Measurements from ENCODE around the gene CSH1. TPM values are rescaled to one million over a fixed set of nuclear protein-coding genes. Genes with fewer than 3 reads are reported as not detected.
"Not testable (repeated sequence)": the region's sequence is repeated elsewhere in the genome, so short reads cannot be mapped to it uniquely, and the experiment has no call there.

Gene CSH1
- total RNA-seq, 2 donors from 2014 or later: 9.9 to 11.3 TPM

DNA sequence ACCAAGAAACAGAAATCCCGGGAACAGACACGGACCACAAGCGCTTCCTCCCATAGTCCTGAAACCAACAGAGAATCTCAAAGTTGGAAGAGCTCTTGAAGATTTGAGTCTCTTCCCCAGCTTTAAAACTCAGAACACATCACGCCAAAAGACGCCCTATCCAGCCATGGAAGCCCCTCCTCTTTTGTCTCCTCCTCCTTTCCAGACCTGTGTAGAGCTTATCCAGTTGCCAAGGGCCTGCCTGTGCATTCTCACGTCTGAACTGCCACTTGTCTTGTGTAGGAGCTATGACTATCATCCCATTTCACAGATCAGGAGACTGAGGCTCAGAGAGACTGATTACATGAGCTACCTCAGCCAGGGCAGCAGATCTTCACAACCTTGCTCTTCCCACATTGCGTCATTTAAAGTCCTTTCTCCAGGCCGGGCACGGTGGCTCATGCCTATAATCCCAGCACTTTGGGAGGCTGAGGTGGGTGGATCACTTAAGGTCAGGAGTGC is 13.7 kb downstream of the CSH1 start:
- H3K36me3 Mint-ChIP-seq (ENCODE audit: low read depth); DNase-seq; H3K4me3 Mint-ChIP-seq; H3K4me1 Mint-ChIP-seq; H3K9me3 ChIP-seq (ENCODE audit: control insufficient read depth, low read length, poor library complexity, severe bottlenecking); ATAC-seq; H3K27ac Mint-ChIP-seq: not testable (repeated sequence)
- peaks cover 11% of the 10 kb centered on the region for H3K27me3 Mint-ChIP-seq

DNA sequence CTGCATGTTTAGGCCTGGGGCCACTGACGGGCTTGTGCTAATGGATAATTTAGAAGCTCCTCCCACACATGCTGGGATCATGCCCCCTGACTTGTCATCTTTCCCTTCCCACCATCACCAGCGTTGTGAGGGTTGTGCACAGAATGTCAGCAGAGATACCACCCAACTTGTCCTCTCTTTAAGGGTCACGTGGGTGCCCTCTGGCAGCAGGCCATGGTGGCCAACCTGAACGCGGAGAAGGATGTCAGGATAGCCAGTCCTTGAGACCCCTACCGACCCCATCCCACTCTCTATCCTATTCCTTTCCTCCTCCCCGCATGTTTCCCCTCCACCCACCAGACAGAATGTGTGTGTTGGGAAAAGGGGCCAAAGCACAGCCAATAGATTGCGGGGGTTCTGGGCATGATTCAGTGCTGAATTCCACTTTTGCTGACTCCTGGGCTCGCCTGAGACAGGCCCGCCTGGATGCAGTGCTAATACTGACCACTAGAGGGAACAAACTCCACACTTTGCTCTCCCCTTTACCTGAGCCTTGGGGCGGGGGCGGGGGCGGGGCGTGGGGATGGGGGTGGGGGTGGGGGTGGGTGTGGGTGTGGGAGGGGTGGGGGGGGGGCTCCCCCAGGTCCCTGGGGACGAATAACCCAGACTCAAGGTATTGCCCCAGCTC is 14.3 kb downstream of the CSH1 start, which contains the start of gene GH2:
GH2 (minus strand) TSS at position 10 of the 667 bp plus-strand sequence. CDS start 143 bp downstream, outside the sequence.
- no peak within 1 kb of the TSS for H3K27ac Mint-ChIP-seq
- peak; percentile 21 to 60 (median 41) for DNase-seq
- peaks cover 3% of the 10 kb centered on the region for H3K4me1 Mint-ChIP-seq
- H3K4me3 Mint-ChIP-seq: no peak within 1 kb of the TSS
- H3K36me3 Mint-ChIP-seq (ENCODE audit: low read depth): no peaks in the 10 kb centered on the region
- H3K9me3 ChIP-seq (ENCODE audit: control insufficient read depth, low read length, poor library complexity, severe bottlenecking): no peaks in the 10 kb centered on the region
- ATAC-seq: peak; percentile 95
- peaks cover 9% of the 10 kb centered on the region for H3K27me3 Mint-ChIP-seq

DNA sequence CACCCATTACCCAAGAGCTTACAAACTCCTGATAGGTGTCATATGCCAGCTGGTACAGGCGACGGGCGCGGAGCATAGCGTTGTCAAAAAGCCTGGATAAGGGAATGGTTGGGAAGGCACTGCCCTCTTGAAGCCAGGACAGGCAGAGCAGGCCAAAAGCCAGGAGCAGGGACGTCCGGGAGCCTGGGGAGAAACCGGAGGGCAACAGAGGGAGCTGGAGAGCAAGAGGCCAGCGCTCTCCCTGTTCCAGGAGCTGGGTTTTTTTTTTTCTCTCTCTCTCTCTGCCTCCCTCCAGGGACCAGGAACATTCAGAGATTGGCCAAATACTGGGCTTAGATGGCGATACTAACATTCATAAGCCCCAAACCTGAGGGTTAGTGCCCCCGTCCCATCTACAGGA is 15.0 kb downstream of the CSH1 start:
- not testable (repeated sequence) for H3K9me3 ChIP-seq (ENCODE audit: control insufficient read depth, low read length, poor library complexity, severe bottlenecking); H3K27me3 Mint-ChIP-seq; H3K4me1 Mint-ChIP-seq; DNase-seq; H3K4me3 Mint-ChIP-seq; H3K27ac Mint-ChIP-seq; ATAC-seq; H3K36me3 Mint-ChIP-seq (ENCODE audit: low read depth)

DNA sequence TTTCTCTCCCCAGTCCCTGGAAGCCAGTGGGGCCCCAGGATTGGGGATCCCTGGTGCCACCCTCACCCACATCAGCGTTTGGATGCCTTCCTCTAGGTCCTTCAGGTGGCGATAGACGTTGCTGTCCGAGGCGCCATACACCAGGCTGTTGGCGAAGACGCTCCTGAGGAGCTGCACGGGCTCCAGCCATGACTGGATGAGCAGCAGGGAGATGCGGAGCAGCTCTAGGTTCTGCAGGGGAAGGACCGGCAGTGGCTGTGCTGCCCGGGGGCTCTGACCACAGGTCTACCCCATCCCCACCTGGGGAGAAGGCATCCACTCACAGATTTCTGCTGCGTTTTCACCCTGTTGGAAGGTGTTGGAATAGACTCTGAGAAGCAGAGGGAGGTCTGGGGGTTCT is 15.7 kb downstream of the CSH1 start:
- peaks cover 3% of the 10 kb centered on the region for H3K4me1 Mint-ChIP-seq
- peaks cover 5% of the 10 kb centered on the region for H3K27me3 Mint-ChIP-seq
- no peaks in the 10 kb centered on the region for H3K9me3 ChIP-seq (ENCODE audit: control insufficient read depth, low read length, poor library complexity, severe bottlenecking)
- H3K36me3 Mint-ChIP-seq (ENCODE audit: low read depth): no peaks in the 10 kb centered on the region
- H3K4me3 Mint-ChIP-seq: no peak overlapping the region
- no peak for DNase-seq
- no peak for ATAC-seq
- H3K27ac Mint-ChIP-seq: no peak overlapping the region

DNA sequence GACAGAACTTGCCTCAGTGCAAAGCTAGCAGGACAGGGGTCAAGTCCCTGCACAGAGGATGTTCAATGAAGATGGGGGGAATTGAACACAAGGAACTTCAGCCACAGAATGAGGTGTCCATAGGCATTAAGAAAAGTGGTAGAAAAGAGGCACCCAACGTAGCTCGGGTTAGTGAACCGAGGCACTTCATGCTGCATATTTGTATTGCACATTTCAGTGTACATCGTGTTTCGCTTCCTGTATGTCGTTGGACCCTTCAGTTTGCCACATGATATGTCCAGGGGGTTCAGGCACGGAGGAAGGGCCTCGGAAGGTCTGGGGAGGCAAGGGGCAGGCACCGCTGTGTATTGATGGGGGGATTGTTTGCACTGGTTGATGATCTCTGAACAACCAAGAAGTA is 18.0 kb downstream of the CSH1 start:
- not testable (repeated sequence) for DNase-seq; ATAC-seq; H3K27ac Mint-ChIP-seq; H3K27me3 Mint-ChIP-seq; H3K36me3 Mint-ChIP-seq (ENCODE audit: low read depth); H3K4me3 Mint-ChIP-seq; H3K9me3 ChIP-seq (ENCODE audit: control insufficient read depth, low read length, poor library complexity, severe bottlenecking); H3K4me1 Mint-ChIP-seq

DNA sequence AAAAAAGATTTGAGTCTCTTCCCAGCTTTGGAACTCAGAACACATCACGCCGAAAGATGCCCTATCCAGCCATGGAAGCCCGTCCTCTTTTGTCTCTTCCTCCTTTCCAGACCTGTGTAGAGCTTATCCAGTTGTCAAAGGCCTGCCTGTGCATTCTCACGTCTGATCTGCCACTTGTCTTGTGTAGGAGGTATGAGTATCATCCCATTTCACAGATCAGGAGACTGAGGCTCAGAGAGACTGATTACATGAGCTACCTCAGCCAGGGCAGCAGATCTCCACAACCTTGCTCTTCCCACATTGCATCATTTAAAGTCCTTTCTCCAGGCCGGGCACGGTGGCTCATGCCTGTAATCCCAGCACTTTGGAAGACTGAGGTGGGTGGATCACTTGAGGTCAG is 21.7 kb downstream of the CSH1 start:
- not testable (repeated sequence) for H3K27ac Mint-ChIP-seq; H3K27me3 Mint-ChIP-seq; DNase-seq; H3K4me3 Mint-ChIP-seq; ATAC-seq; H3K9me3 ChIP-seq (ENCODE audit: control insufficient read depth, low read length, poor library complexity, severe bottlenecking); H3K4me1 Mint-ChIP-seq; H3K36me3 Mint-ChIP-seq (ENCODE audit: low read depth)

DNA sequence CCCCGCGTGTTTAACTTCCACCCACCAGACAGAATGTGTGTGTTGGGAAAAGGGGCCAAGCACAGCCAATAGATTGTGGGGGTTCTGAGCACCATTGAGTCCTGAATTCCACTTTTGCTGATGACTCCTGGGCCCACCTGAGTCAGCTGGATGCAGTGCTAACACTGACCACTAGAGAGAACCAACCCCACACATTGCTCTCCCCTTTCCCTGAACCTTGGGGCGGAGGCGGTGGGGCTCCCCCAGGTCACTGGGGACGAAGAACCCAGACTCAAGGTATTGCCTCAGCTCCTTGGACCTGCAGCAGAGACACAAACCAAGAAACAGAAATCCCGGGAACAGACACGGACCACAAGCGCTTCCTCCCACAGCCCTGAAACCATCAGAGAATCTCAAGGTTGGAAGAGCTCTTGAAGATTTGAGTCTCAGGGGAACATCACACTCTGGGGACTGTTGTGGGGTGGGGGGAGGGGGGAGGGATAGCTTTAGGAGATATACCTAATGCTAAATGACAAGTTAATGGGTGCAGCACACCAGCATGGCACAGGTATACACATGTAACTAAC is 22.2 kb downstream of the CSH1 start:
- H3K4me1 Mint-ChIP-seq: not testable (repeated sequence)

DNA sequence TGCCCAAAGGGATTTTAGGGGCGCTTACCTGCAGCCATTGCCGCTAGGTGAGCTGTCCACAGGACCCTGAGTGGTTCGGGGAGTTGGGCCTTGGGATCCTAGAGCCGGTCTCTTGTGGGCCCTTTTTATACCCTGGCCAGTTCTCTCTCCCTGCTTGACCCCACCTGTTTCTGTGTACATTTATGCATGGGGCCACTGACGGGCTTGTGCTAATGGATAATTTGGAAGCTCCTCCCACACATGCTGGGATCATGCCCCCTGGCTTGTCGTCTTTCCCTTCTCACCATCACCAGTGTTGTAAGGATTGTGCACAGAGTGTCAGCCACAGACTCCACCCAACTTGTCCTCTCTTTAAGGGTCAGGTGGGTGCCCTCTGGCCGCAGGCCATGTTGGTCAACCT is 22.8 kb downstream of the CSH1 start, which contains the start of gene CSH2:
CSH2 (minus strand) TSS at position 101 of the 400 bp plus-strand sequence; CDS start at position 38, 63 bp downstream.
- not testable (repeated sequence) for DNase-seq; H3K9me3 ChIP-seq (ENCODE audit: control insufficient read depth, low read length, poor library complexity, severe bottlenecking); ATAC-seq; H3K27me3 Mint-ChIP-seq; H3K4me3 Mint-ChIP-seq; H3K36me3 Mint-ChIP-seq (ENCODE audit: low read depth); H3K27ac Mint-ChIP-seq; H3K4me1 Mint-ChIP-seq

More for the DNA sequence above, 22.2 kb downstream of the CSH1 start:
- not testable (repeated sequence) for ATAC-seq; DNase-seq; H3K27ac Mint-ChIP-seq; H3K9me3 ChIP-seq (ENCODE audit: control insufficient read depth, low read length, poor library complexity, severe bottlenecking); H3K27me3 Mint-ChIP-seq; H3K36me3 Mint-ChIP-seq (ENCODE audit: low read depth); H3K4me3 Mint-ChIP-seq

DNA sequence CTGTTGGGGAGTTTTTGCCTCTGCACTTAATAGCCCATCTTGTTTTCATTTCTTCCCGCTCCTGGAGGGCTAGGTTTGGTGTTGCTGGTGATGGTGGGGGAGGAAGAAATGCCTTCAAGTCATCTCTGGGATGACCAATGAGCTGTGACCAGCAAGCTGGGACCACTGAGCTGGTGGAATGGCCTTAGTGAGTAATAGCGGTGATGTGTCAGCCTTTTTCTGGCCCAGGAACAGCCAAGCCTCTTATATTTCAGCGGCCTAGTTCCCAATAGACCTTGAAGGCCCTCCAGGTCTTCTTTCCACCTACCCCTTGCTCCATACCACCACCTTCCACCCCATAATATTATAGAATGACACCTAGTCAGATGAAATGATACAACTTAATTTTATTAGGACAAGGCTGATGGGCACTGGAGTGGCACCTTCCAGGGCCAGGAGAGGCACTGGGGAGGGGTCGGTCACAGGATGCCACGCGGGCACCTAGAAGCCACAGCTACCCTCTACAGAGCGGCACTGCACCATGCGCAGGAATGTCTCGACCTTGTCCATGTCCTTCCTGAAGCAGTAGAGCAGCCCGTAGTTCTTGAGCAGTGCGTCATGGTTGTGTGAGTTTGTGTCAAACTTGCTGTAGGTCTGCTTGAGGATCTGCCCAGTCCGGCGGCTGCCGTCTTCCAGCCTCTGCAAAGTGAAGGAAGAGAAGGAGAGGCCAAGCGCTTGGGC is 24.6 kb downstream of the CSH1 start:
- not testable (repeated sequence) for H3K27me3 Mint-ChIP-seq; DNase-seq; H3K9me3 ChIP-seq (ENCODE audit: control insufficient read depth, low read length, poor library complexity, severe bottlenecking); H3K36me3 Mint-ChIP-seq (ENCODE audit: low read depth); H3K4me1 Mint-ChIP-seq; H3K4me3 Mint-ChIP-seq; H3K27ac Mint-ChIP-seq; ATAC-seq

DNA sequence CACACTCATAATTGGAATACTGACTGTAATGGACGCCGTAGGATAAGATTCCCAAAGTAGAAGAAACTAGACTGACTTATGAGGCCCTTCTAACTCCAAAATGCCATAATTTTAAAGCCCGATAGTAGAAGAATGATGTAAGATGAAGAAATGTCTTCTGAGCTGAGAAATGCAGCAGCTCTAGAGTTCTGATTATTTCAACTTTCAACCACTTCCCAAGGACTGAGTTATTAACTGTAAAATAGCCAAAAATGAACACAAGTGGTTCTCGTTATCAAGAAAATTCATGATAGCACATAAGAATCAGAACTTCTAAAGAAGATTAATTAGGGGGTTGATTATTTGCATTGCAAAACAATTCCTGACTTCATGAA is 26.1 kb downstream of the CSH1 start:
- H3K4me3 Mint-ChIP-seq; H3K27ac Mint-ChIP-seq; H3K27me3 Mint-ChIP-seq; H3K9me3 ChIP-seq (ENCODE audit: control insufficient read depth, low read length, poor library complexity, severe bottlenecking); DNase-seq; H3K36me3 Mint-ChIP-seq (ENCODE audit: low read depth); ATAC-seq; H3K4me1 Mint-ChIP-seq: not testable (repeated sequence)

DNA sequence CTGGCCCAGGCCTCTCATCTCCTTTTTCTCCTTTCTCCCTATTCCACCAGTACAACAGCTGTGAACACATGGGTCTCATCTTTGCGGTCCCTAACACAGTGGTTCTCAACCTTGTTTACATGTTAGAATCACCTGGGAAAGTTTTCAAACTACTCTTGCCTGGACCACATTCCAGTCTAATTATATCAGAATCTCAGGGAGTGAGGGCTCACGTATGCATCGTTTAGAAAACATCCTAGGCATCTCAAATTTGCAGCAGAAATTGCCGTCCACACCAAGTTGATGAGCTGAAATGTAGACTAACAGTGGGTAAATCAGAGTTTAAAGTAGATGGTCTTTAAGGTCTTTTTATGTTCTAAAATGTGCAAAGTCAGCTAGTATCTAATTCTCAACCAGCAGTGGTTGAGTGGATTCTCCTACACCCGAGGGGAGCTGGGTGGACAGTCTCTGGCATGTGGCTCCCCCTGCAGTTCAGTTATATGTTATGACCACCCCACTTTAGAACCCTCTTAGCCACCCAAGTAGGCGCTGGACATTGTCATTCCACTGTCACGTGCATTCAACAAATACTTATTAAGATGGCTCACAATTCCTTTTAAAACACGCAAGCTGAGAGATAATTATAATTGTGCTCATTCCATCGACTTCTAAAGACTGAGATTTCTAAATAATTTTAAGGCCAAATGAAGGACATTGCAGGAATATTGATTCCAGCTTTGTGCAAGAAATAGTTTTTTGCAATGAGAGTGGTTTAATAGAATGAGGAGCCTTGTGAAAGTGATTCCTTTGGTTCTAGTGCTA is 26.7 kb downstream of the CSH1 start:
- H3K27me3 Mint-ChIP-seq; H3K4me1 Mint-ChIP-seq; H3K36me3 Mint-ChIP-seq (ENCODE audit: low read depth); DNase-seq; H3K4me3 Mint-ChIP-seq; ATAC-seq; H3K9me3 ChIP-seq (ENCODE audit: control insufficient read depth, low read length, poor library complexity, severe bottlenecking); H3K27ac Mint-ChIP-seq: not testable (repeated sequence)

DNA sequence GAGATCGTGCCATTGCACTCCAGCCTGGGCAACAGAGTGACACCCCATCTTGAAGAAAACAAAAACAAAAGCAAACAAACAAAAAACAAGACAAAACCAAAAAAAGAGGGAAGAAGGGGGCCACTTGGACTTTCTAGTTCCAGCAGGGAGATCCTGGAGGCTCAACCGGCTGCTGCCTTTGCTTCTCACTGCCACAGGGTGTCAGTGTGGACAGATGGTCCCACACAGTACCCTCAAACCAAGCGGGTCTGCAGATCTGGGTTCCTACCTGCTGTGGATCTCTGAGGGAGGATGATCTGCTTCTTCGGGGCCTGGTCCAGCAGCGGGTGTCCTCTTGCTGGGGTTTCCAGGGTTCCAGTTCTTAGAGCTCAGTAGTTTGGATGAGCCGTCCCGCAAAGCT is 29.7 kb downstream of the CSH1 start:
- H3K27ac Mint-ChIP-seq; ATAC-seq; H3K9me3 ChIP-seq (ENCODE audit: control insufficient read depth, low read length, poor library complexity, severe bottlenecking); DNase-seq; H3K4me3 Mint-ChIP-seq; H3K27me3 Mint-ChIP-seq; H3K4me1 Mint-ChIP-seq; H3K36me3 Mint-ChIP-seq (ENCODE audit: low read depth): not testable (repeated sequence)

DNA sequence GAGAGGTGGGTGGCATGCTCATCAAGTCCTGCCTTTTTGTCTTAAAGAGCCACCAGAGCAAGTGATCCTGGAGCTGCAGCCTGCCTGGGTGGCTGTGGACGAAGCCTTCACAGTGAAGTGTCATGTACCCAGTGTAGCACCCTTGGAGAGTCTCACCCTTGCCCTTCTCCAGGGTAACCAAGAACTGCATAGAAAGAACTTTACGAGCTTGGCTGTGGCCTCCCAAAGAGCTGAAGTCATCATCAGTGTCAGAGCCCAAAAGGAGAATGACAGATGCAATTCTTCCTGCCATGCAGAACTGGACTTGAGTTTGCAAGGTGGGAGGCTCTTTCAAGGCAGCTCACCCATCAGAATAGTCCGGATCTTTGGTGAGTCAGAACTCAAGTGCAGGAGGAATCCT is 37.1 kb downstream of the CSH1 start:
- ATAC-seq (no peak), DNase-seq (no peak)
- H3K27ac Mint-ChIP-seq: no peak overlapping the region
- H3K36me3 Mint-ChIP-seq (ENCODE audit: low read depth): no peaks in the 10 kb centered on the region
- H3K9me3 ChIP-seq (ENCODE audit: control insufficient read depth, low read length, poor library complexity, severe bottlenecking): no peaks in the 10 kb centered on the region
- peaks cover 12% of the 10 kb centered on the region for H3K27me3 Mint-ChIP-seq
- no peaks in the 10 kb centered on the region for H3K4me1 Mint-ChIP-seq
- H3K4me3 Mint-ChIP-seq: no peak overlapping the region
